Osteocyte (in vitro differentiated cells): Measurements from ENCODE around the gene AKAP17A. TPM values are rescaled to one million over a fixed set of nuclear protein-coding genes. Genes with fewer than 3 reads are reported as not detected.

Experiments used
- DNase-seq: peaks from one replicate; pipeline ENCODE4 v3.0.0; 2021; ENCODE audit warnings: mixed read lengths; ENCODE audit not compliant: unreplicated experiment; ENCODE audit errors: extremely low spot score
- H3K27ac Mint-ChIP-seq: one replicate; pipeline ENCODE4 v1.8.0; 2021; ENCODE audit warnings: mild to moderate bottlenecking, mixed read lengths; ENCODE audit not compliant: unreplicated experiment
- H3K27me3 Mint-ChIP-seq: one replicate; pipeline ENCODE4 v1.8.0; 2021; ENCODE audit warnings: mixed read lengths; ENCODE audit not compliant: unreplicated experiment
- H3K36me3 Mint-ChIP-seq: one replicate; pipeline ENCODE4 v1.8.0; 2021; ENCODE audit warnings: mixed read lengths; ENCODE audit not compliant: unreplicated experiment
- H3K4me1 Mint-ChIP-seq: one replicate; pipeline ENCODE4 v1.8.0; 2021; ENCODE audit warnings: mixed read lengths; ENCODE audit not compliant: unreplicated experiment
- H3K4me3 Mint-ChIP-seq: one replicate; pipeline ENCODE4 v1.8.0; 2021; ENCODE audit warnings: mild to moderate bottlenecking, moderate library complexity, mixed read lengths; ENCODE audit not compliant: unreplicated experiment
- H3K9me3 Mint-ChIP-seq: one replicate; pipeline ENCODE4 v1.8.0; 2021; ENCODE audit warnings: mixed read lengths; ENCODE audit not compliant: unreplicated experiment
- total RNA-seq: library from RNA; stranded (reverse); gene quantifications from 2 replicates; pipeline ENCODE4 v1.2.1, GENCODE V29; 2021
- TF ChIP-seq, protein P1 (sequence below): fragments of 200-600 bp; sonication (generic); IDR thresholded peaks from 2 replicates; pipeline ENCODE4 v1.5.0; 2021; ENCODE audit warnings: antibody characterized with exemption, mild to moderate bottlenecking, moderate library complexity

AKAP17A gene
- total RNA-seq, 1 donor from 2014 or later: 48.7 TPM

DNA sequence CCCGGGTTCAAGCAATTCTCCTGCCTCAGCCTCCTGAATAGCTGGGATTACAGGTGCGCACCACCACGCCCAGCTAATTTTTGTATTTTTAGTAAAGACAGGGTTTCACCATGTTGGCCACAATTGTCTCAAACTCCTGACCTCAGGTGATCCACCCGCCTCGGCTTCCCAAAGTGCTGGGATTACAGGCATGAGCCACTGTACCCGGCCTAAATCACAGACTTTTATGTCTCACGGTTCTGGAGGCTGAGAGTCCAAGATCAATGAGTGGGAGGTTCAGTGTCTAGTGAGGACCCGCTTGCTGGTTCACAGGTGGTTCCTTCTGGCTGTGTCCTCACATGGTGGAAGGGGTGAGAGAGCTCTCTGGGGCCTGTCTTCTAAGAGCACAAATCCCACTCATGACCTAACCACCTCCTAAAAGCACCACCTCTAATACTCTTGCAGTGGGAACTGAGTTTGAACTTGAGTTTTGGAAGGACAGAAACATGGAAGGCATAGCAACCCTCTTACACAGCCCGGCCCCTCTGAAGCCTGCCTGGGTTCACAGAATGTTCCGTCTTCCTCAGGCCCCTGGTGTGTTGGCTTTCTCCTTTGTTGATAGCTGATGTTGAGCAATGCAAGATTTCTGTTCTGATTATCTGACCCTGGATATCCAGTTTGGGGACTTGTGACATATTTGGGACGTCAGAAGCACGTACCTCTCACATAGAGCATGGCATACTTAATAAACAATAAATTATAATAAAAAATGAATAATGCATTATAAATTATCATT, 1.9 kb upstream of the AKAP17A start:
- no peaks in the 10 kb centered on the region for H3K9me3 Mint-ChIP-seq
- H3K27ac Mint-ChIP-seq: no peak overlapping the region
- TF ChIP-seq, protein P1, sequence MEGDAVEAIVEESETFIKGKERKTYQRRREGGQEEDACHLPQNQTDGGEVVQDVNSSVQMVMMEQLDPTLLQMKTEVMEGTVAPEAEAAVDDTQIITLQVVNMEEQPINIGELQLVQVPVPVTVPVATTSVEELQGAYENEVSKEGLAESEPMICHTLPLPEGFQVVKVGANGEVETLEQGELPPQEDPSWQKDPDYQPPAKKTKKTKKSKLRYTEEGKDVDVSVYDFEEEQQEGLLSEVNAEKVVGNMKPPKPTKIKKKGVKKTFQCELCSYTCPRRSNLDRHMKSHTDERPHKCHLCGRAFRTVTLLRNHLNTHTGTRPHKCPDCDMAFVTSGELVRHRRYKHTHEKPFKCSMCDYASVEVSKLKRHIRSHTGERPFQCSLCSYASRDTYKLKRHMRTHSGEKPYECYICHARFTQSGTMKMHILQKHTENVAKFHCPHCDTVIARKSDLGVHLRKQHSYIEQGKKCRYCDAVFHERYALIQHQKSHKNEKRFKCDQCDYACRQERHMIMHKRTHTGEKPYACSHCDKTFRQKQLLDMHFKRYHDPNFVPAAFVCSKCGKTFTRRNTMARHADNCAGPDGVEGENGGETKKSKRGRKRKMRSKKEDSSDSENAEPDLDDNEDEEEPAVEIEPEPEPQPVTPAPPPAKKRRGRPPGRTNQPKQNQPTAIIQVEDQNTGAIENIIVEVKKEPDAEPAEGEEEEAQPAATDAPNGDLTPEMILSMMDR: no peak
- no peaks in the 10 kb centered on the region for H3K27me3 Mint-ChIP-seq
- H3K4me3 Mint-ChIP-seq: no peak overlapping the region
- no peak for DNase-seq
- H3K4me1 Mint-ChIP-seq: peaks cover 12% of the 10 kb centered on the region
- peaks cover 6% of the 10 kb centered on the region for H3K36me3 Mint-ChIP-seq

DNA sequence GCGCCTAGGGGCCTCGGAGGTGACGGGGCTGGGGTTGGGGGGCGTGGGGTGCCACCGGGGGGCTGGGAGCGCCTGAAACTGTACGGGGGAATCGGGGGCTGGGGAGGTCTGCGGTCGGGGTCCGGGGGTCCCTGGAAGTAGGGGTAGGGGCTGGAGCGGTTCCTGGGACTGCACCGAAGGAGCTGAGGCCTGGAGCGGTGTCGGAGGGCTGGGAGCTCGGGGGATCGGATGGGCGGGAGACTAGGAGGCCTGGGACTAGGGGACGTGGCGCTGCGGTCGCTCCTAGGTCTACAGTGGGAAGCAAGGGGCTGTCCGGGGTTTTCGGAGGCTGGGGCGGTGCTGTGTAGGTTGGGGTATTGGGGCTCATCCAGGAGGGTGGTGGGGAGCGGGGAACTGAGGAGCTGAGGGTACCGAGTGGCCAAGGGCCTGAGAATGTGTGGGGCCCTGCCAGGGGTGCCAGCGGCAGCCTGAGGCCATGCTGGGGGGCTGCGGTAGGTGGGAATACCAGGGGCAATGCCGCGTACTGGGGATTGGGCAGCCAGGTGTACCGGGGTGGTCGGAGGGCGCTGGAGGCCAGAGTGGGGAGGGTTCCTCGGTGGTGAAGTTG, 562 bp downstream of the AKAP17A start:
- Mint-ChIP-seq H3K9me3 (no peaks in the 10 kb centered on the region), H3K27me3 (no peaks in the 10 kb centered on the region), H3K36me3 (peaks cover 17% of the 10 kb centered on the region), H3K4me1 (peaks cover 12% of the 10 kb centered on the region), H3K4me3 (peak overlapping the region; percentile 90), H3K27ac (peak overlapping the region; percentile 90)
- TF ChIP-seq, protein P1: no peak
- DNase-seq: peak; percentile 79

DNA sequence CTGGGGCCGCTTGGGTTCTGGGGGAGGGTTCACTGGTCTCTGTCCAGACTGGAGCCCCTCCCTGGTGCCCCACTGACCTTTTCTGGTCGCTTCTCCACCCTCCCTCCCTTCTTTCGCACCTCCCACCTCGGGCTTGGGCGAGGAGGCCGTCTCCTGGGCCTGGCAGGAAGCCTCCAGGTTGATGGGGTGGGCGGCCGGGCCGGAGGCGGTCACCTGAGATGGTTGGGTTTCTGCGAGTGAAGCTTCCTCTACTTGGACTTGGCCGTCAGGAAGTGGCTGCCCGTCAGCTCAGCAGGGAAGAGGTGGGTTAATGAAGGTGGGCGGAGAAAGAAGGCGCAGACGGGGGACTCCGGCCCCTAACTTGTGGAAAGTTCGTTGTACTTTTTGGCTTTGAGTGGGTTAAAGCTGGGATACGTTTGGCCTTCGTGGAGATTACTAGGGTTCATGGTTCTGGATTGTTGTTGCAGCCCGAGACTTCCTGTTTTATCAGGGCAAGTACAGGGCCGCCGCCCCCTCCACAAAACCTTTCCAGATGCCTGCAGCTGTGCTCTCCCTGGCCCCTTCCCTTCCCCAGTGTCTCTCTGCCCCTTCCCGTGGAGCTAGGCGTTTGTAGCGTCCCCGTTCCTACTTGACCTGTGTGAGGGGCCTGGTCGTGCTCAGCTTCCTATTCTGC, 1.2 kb downstream of the AKAP17A start:
- Mint-ChIP-seq H3K4me3 (peak overlapping the region; percentile 90), H3K27ac (peak overlapping the region; percentile 90), H3K36me3 (peaks cover 20% of the 10 kb centered on the region), H3K27me3 (no peaks in the 10 kb centered on the region), H3K4me1 (peaks cover 10% of the 10 kb centered on the region), H3K9me3 (no peaks in the 10 kb centered on the region)
- TF ChIP-seq, protein P1: no peak
- peak; percentile 78 for DNase-seq

DNA sequence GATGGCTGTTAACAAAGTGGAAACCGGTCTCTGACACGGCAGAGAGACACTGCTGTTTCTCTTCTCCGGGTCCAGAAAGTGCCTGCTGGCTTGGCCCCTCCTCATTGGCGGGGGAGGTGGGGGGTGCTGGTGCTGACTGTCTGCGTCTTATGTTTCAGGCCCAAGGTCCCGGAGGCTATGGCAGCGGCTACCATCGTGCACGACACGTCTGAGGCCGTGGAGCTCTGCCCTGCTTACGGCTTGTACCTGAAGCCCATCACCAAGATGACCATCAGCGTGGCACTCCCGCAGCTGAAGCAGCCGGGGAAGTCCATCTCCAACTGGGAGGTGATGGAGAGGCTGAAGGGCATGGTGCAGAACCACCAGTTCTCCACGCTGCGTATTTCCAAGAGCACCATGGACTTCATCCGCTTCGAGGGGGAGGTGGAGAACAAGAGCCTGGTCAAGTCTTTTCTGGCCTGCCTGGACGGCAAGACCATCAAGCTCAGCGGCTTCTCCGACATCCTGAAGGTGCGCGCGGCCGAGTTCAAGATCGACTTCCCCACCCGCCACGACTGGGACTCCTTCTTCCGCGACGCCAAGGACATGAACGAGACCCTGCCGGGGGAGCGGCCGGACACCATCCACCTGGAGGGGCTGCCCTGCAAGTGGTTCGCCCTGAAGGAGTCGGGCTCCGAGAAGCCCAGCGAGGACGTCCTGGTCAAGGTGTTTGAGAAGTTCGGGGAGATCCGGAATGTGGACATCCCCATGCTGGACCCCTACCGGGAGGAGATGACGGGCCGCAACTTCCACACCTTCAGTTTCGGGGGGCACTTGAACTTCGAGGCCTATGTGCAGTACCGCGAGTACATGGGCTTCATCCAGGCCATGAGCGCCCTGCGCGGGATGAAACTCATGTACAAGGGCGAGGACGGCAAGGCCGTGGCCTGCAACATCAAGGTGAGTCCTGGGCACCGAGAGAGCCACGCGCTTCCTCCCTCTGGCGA, 2.2 kb downstream of the AKAP17A start:
- H3K27ac Mint-ChIP-seq: peak overlapping the region; percentile 90
- no peaks in the 10 kb centered on the region for H3K27me3 Mint-ChIP-seq
- H3K9me3 Mint-ChIP-seq: no peaks in the 10 kb centered on the region
- peaks cover 24% of the 10 kb centered on the region for H3K36me3 Mint-ChIP-seq
- peak overlapping the region; percentile 90 for H3K4me3 Mint-ChIP-seq
- TF ChIP-seq, protein P1: no peak
- H3K4me1 Mint-ChIP-seq: peaks cover 10% of the 10 kb centered on the region
- DNase-seq: peak; percentile 83
